Activated CD4-positive, CD25-positive, alpha-beta regulatory T cell treated with anti-CD3 and anti-CD28 coated beads, Interleukin-2, amount 50 U/mL, for 24 hours (primary cell): ENCODE measurements around the gene ARHGAP8.

ENCODE experiments used
- ATAC-seq, 2 donors: fragments of 150-1000 bp; cut with Tn5 transposase; one replicate each; pipeline ENCODE4 v1.10.0; 2021; ENCODE audit warnings: mild to moderate bottlenecking in 1 of 2, moderate library complexity in 1 of 2

Gene ARHGAP8

GRCh38 chr22:44752285-44753188 is at the start of gene ARHGAP8:
Gene ARHGAP8 (plus strand): TSS chr22:44752575. CDS start chr22:44786528, 33,953 bp downstream.
- no peak for ATAC-seq

GRCh38 chr22:44703255-44703870 is 49.0 kb upstream of the ARHGAP8 start:
- ATAC-seq = no peak

- no peak for ATAC-seq
Observed at GRCh38 chr22:44704159-44705021, 48.0 kb upstream of the ARHGAP8 start.

- ATAC-seq = no peak
Observed at GRCh38 chr22:44705022-44705297, 47.4 kb upstream of the ARHGAP8 start.

GRCh38 chr22:44706488-44706887 is 45.9 kb upstream of the ARHGAP8 start:
- ATAC-seq = no peak

GRCh38 chr22:44707178-44707577 is 45.2 kb upstream of the ARHGAP8 start:
- no peak for ATAC-seq

GRCh38 chr22:44707752-44708151 is 44.6 kb upstream of the ARHGAP8 start:
- ATAC-seq = no peak

GRCh38 chr22:44709881-44710392 is 42.4 kb upstream of the ARHGAP8 start:
- ATAC-seq = no peak

- peak in 1 of 2 donors; percentile 43 for ATAC-seq
Observed at GRCh38 chr22:44710474-44711240, 41.7 kb upstream of the ARHGAP8 start.

- no peak for ATAC-seq
Observed at GRCh38 chr22:44711241-44711560, 41.2 kb upstream of the ARHGAP8 start.

GRCh38 chr22:44711690-44712555 is 40.5 kb upstream of the ARHGAP8 start:
- no peak for ATAC-seq

GRCh38 chr22:44712962-44713361 is 39.4 kb upstream of the ARHGAP8 start:
- no peak for ATAC-seq

GRCh38 chr22:44714703-44715350 is 37.5 kb upstream of the ARHGAP8 start:
- no peak for ATAC-seq

GRCh38 chr22:44718418-44718817 is 34.0 kb upstream of the ARHGAP8 start:
- ATAC-seq = no peak

- ATAC-seq = no peak
Observed at GRCh38 chr22:44719586-44720368, 32.6 kb upstream of the ARHGAP8 start.

GRCh38 chr22:44721213-44721612 is 31.2 kb upstream of the ARHGAP8 start:
- ATAC-seq = no peak

GRCh38 chr22:44722611-44723010 is 29.8 kb upstream of the ARHGAP8 start:
- ATAC-seq = no peak

GRCh38 chr22:44723801-44724200 is 28.6 kb upstream of the ARHGAP8 start:
- no peak for ATAC-seq

- ATAC-seq = no peak
Observed at GRCh38 chr22:44724416-44724815, 28.0 kb upstream of the ARHGAP8 start.

GRCh38 chr22:44724859-44725258 is 27.5 kb upstream of the ARHGAP8 start:
- no peak for ATAC-seq
